ENCODE data around the gene ATP2B2. TPM values are rescaled to one million over a fixed set of nuclear protein-coding genes. Genes with fewer than 3 reads are reported as not detected.

ATP2B2 gene
- total and polyA plus RNA-seq, 9 of the 15 experiments (the other 6 are each of a cell fraction or from before 2014, with no cell fraction given) = 0.06 TPM; not detected in 8

DNA sequence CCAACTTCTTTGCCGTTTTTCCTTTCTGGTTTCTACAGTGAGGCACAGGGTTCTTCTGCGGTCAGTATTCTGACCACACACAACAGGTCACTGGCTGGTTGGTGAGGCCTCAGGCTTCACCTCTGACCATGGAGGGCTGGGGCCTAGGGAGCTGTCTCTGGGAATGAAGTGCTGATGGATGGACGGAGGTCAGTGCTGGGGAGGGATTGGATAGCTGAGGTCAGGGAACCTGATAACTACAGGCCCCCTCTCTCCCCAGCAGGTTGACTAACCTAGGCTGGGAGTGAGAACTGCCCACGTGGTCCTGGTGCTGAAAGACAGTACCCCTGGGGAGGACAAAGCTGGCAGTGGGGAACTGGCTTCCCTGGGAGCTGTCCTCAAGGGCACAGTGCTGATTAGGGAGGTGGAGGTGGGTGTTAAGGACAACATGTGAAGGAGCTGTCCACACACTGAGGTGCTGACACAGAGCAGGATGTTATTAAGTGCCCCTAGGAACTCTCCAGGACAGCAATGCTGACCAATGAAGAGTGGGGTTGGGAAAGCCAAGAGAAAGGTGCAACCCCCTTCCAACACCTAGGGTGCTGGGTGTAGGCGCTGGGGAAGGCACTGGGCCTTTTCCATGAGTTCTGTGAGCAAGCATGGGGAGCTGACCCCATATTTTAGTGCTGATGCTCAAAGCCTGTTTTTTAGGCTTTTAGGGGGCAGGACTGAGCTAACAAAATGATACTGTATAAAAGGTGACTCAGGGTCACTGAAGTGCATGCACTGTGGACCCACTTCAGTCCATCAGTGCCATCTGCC, 45.2 kb downstream of the ATP2B2 start (continued):
- no peak for TF ChIP-seq MCM5 (IDR thresholded peaks at IDR 0.05; ENCODE audit: low read depth)
- TF ChIP-seq KDM4B (IDR thresholded peaks at IDR 0.05; ENCODE audit: borderline replicate concordance in 2 of 2, low read depth in 1 of 2) = no peak
- TF ChIP-seq STAT5A (IDR thresholded peaks at IDR 0.05; ENCODE audit: borderline replicate concordance, low read length) = no peak
- TF ChIP-seq ZNF436 (CRISPR knock-in tag; IDR thresholded peaks at IDR 0.05) = no peak
- no peak for TF ChIP-seq ARHGAP35 (IDR thresholded peaks at IDR 0.05; ENCODE audit: partially characterized antibody)
- TF ChIP-seq WHSC1 (IDR thresholded peaks at IDR 0.05; ENCODE audit: low read length) = no peak
- TF ChIP-seq ZFPM2 (CRISPR knock-in tag; IDR thresholded peaks at IDR 0.05) = no peak
- TF ChIP-seq HIVEP1 (CRISPR knock-in tag; IDR thresholded peaks at IDR 0.05) = no peak
- TF ChIP-seq MAX (CRISPR knock-in tag; IDR thresholded peaks at IDR 0.05) = peak; percentile 95
- peak; percentile 98 for TF ChIP-seq HDAC2 (IDR thresholded peaks at IDR 0.05)
- TF ChIP-seq, protein P1, sequence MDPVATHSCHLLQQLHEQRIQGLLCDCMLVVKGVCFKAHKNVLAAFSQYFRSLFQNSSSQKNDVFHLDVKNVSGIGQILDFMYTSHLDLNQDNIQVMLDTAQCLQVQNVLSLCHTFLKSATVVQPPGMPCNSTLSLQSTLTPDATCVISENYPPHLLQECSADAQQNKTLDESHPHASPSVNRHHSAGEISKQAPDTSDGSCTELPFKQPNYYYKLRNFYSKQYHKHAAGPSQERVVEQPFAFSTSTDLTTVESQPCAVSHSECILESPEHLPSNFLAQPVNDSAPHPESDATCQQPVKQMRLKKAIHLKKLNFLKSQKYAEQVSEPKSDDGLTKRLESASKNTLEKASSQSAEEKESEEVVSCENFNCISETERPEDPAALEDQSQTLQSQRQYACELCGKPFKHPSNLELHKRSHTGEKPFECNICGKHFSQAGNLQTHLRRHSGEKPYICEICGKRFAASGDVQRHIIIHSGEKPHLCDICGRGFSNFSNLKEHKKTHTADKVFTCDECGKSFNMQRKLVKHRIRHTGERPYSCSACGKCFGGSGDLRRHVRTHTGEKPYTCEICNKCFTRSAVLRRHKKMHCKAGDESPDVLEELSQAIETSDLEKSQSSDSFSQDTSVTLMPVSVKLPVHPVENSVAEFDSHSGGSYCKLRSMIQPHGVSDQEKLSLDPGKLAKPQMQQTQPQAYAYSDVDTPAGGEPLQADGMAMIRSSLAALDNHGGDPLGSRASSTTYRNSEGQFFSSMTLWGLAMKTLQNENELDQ (CRISPR knock-in tag; IDR thresholded peaks at IDR 0.05; ENCODE audit: borderline replicate concordance) = peak; percentile 98
- no peak; a peak in 1 of 4 replicates for TF ChIP-seq MCM7 (IDR thresholded peaks at IDR 0.05)
- no peak for TF ChIP-seq SAFB (IDR thresholded peaks at IDR 0.05; ENCODE audit: borderline replicate concordance, low read depth, low read length)
- TF ChIP-seq TCF7L2 (IDR thresholded peaks at IDR 0.05; ENCODE audit: low read depth, low read length) = no peak
- TF ChIP-seq BRCA1 (IDR thresholded peaks at IDR 0.05) = no peak
- TF ChIP-seq BRCA1 (CRISPR knock-in tag; IDR thresholded peaks at IDR 0.05) = no peak
- TF ChIP-seq ZNF212 (CRISPR knock-in tag; IDR thresholded peaks at IDR 0.05) = no peak
- TF ChIP-seq PATZ1 (CRISPR knock-in tag; IDR thresholded peaks at IDR 0.05; ENCODE audit: borderline replicate concordance) = no peak
- TF ChIP-seq, protein P2, sequence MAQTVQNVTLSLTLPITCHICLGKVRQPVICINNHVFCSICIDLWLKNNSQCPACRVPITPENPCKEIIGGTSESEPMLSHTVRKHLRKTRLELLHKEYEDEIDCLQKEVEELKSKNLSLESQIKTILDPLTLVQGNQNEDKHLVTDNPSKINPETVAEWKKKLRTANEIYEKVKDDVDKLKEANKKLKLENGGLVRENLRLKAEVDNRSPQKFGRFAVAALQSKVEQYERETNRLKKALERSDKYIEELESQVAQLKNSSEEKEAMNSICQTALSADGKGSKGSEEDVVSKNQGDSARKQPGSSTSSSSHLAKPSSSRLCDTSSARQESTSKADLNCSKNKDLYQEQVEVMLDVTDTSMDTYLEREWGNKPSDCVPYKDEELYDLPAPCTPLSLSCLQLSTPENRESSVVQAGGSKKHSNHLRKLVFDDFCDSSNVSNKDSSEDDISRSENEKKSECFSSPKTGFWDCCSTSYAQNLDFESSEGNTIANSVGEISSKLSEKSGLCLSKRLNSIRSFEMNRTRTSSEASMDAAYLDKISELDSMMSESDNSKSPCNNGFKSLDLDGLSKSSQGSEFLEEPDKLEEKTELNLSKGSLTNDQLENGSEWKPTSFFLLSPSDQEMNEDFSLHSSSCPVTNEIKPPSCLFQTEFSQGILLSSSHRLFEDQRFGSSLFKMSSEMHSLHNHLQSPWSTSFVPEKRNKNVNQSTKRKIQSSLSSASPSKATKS (CRISPR knock-in tag; IDR thresholded peaks at IDR 0.05) = no peak
- TF ChIP-seq, protein P3, sequence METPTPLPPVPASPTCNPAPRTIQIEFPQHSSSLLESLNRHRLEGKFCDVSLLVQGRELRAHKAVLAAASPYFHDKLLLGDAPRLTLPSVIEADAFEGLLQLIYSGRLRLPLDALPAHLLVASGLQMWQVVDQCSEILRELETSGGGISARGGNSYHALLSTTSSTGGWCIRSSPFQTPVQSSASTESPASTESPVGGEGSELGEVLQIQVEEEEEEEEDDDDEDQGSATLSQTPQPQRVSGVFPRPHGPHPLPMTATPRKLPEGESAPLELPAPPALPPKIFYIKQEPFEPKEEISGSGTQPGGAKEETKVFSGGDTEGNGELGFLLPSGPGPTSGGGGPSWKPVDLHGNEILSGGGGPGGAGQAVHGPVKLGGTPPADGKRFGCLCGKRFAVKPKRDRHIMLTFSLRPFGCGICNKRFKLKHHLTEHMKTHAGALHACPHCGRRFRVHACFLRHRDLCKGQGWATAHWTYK (CRISPR knock-in tag; IDR thresholded peaks at IDR 0.05) = peak; percentile 62; the same call in 1 of the 2 replicates
